ENCODE measurements around the gene PTGIS.

PTGIS gene

GRCh38 chr20:49461894-49462620 lies 105.9 kb downstream of the PTGIS start:
- no peak for DNase-seq

GRCh38 chr20:49460916-49461315 lies 107.0 kb downstream of the PTGIS start:
- no peak for DNase-seq

DNA sequence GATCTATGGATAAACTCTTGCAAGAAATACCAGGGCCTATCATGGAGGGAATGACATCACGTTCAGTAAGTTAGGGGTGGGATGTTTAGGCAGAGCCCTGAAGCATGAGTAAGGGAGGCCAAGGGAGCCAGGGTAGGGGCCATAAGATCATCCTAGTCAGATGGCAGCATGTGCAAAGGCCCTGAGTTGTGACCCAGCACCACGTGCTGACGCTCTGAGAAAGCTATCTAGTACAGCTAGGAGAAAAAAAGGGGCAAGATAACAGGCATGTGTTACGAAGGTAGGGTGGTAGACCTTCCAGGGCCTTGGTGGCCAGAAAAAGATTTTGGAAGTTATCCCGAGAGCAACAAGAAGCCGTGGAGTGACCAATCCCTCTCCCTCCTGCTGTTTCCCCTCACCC lies 107.8 kb downstream of the PTGIS start:
- no peak for DNase-seq

GRCh38 chr20:49459684-49460083 lies 108.3 kb downstream of the PTGIS start:
- DNase-seq: no peak

- no peak for DNase-seq
Observed at GRCh38 chr20:49457444-49457843, 110.5 kb downstream of the PTGIS start.

- DNase-seq: no peak
Observed at GRCh38 chr20:49456646-49457045, 111.3 kb downstream of the PTGIS start.

DNA sequence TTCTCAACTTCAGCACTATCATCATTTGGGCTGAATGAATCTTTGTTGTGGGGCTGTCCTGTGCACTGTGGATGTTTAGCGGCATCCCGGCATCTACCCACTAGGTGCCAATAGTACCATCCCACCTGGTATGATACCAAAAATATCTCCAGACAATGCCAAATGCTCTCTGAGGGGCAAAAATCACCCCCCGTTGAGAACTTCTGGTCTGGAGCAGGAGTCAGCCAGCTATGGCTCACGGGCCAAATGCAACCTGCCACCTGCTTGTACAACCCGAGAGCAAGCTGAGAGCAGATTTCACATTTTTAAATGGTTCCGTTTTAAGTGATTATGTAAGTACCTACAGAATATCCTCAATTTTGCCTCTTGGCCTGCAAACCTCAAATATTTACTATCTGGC lies 112.2 kb downstream of the PTGIS start:
- no peak for DNase-seq
